ENCODE measurements around the gene NUDT1.

NUDT1 gene

GRCh38 chr7:2199528-2199927 lies 42.5 kb upstream of the NUDT1 start:
- Histone ChIP-seq H3K36me3 (ENCODE audit: control insufficient read depth, insufficient read depth, low read length) (peaks cover 63% of the 10 kb centered on the region), H3K9me3 (ENCODE audit: control insufficient read depth, low read length) (peaks cover 7% of the 10 kb centered on the region), H3K27ac (ENCODE audit: low read depth, low read length, severe bottlenecking) (no peak overlapping the region), H3K4me3 (ENCODE audit: extremely low read depth, insufficient read depth, low read length, poor library complexity, severe bottlenecking) (no peak overlapping the region), H3K4me1 (ENCODE audit: control insufficient read depth, insufficient read depth, low read length, poor library complexity, severe bottlenecking) (peaks cover 11% of the 10 kb centered on the region)
- 88 to 94% methylated on average over 16 of the region's 16 CpGs for WGBS, 2 experiments (ENCODE audit: insufficient coverage in 2 of 2)

GRCh38 chr7:2199956-2200583 lies 42.0 kb upstream of the NUDT1 start:
- H3K9me3 ChIP-seq (ENCODE audit: control insufficient read depth, low read length) = peaks cover 7% of the 10 kb centered on the region
- peaks cover 14% of the 10 kb centered on the region for H3K4me1 ChIP-seq (ENCODE audit: control insufficient read depth, insufficient read depth, low read length, poor library complexity, severe bottlenecking)
- H3K27ac ChIP-seq (ENCODE audit: low read depth, low read length, severe bottlenecking) = no peak overlapping the region
- peaks cover 62% of the 10 kb centered on the region for H3K36me3 ChIP-seq (ENCODE audit: control insufficient read depth, insufficient read depth, low read length)
- WGBS, 2 experiments (ENCODE audit: insufficient coverage in 2 of 2) = 92 to 97% methylated on average over 15 to 18 of the region's 25 CpGs
- no peak overlapping the region for H3K4me3 ChIP-seq (ENCODE audit: extremely low read depth, insufficient read depth, low read length, poor library complexity, severe bottlenecking)

- peaks cover 16% of the 10 kb centered on the region for H3K4me1 ChIP-seq (ENCODE audit: control insufficient read depth, insufficient read depth, low read length, poor library complexity, severe bottlenecking)
- 98% methylated on average over 18 of the region's 18 CpGs for WGBS, 2 experiments (ENCODE audit: insufficient coverage in 2 of 2)
- peaks cover 57% of the 10 kb centered on the region for H3K36me3 ChIP-seq (ENCODE audit: control insufficient read depth, insufficient read depth, low read length)
- H3K9me3 ChIP-seq (ENCODE audit: control insufficient read depth, low read length) = peaks cover 2% of the 10 kb centered on the region
- no peak overlapping the region for H3K4me3 ChIP-seq (ENCODE audit: extremely low read depth, insufficient read depth, low read length, poor library complexity, severe bottlenecking)
- no peak overlapping the region for H3K27ac ChIP-seq (ENCODE audit: low read depth, low read length, severe bottlenecking)
Measured at GRCh38 chr7:2200584-2200980, 41.4 kb upstream of the NUDT1 start.

GRCh38 chr7:2201128-2201527 lies 40.9 kb upstream of the NUDT1 start:
- peaks cover 52% of the 10 kb centered on the region for H3K36me3 ChIP-seq (ENCODE audit: control insufficient read depth, insufficient read depth, low read length)

GRCh38 chr7:2201686-2202360 lies 40.2 kb upstream of the NUDT1 start:
- Histone ChIP-seq H3K27ac (ENCODE audit: low read depth, low read length, severe bottlenecking) (no peak overlapping the region), H3K4me3 (ENCODE audit: extremely low read depth, insufficient read depth, low read length, poor library complexity, severe bottlenecking) (no peak overlapping the region), H3K36me3 (ENCODE audit: control insufficient read depth, insufficient read depth, low read length) (peaks cover 50% of the 10 kb centered on the region), H3K4me1 (ENCODE audit: control insufficient read depth, insufficient read depth, low read length, poor library complexity, severe bottlenecking) (peaks cover 16% of the 10 kb centered on the region), H3K9me3 (ENCODE audit: control insufficient read depth, low read length) (no peaks in the 10 kb centered on the region)
- WGBS, 2 experiments (ENCODE audit: insufficient coverage in 2 of 2) = 91 to 95% methylated on average over 21 to 31 of the region's 31 CpGs

More at GRCh38 chr7:2201128-2201527, 40.9 kb upstream of the NUDT1 start:
- Histone ChIP-seq H3K9me3 (ENCODE audit: control insufficient read depth, low read length) (no peaks in the 10 kb centered on the region), H3K4me3 (ENCODE audit: extremely low read depth, insufficient read depth, low read length, poor library complexity, severe bottlenecking) (no peak overlapping the region), H3K27ac (ENCODE audit: low read depth, low read length, severe bottlenecking) (no peak overlapping the region), H3K4me1 (ENCODE audit: control insufficient read depth, insufficient read depth, low read length, poor library complexity, severe bottlenecking) (peaks cover 16% of the 10 kb centered on the region)
- WGBS, 2 experiments (ENCODE audit: insufficient coverage in 2 of 2) = 97 to 98% methylated on average over 6 to 7 of the region's 10 CpGs

- 91 to 94% methylated on average over 14 of the region's 14 CpGs for WGBS, 2 experiments (ENCODE audit: insufficient coverage in 2 of 2)
Measured at GRCh38 chr7:2202361-2202761, 39.7 kb upstream of the NUDT1 start.

GRCh38 chr7:2202901-2203765 lies 38.9 kb upstream of the NUDT1 start:
- Histone ChIP-seq H3K36me3 (ENCODE audit: control insufficient read depth, insufficient read depth, low read length) (peaks cover 50% of the 10 kb centered on the region), H3K4me1 (ENCODE audit: control insufficient read depth, insufficient read depth, low read length, poor library complexity, severe bottlenecking) (peaks cover 16% of the 10 kb centered on the region), H3K9me3 (ENCODE audit: control insufficient read depth, low read length) (no peaks in the 10 kb centered on the region), H3K4me3 (ENCODE audit: extremely low read depth, insufficient read depth, low read length, poor library complexity, severe bottlenecking) (no peak overlapping the region), H3K27ac (ENCODE audit: low read depth, low read length, severe bottlenecking) (peak overlapping the region; percentile 36)
- 92 to 93% methylated on average over 11 to 13 of the region's 20 CpGs for WGBS, 2 experiments (ENCODE audit: insufficient coverage in 2 of 2)

More at GRCh38 chr7:2202361-2202761, 39.7 kb upstream of the NUDT1 start:
- H3K4me3 ChIP-seq (ENCODE audit: extremely low read depth, insufficient read depth, low read length, poor library complexity, severe bottlenecking) = no peak overlapping the region
- peaks cover 16% of the 10 kb centered on the region for H3K4me1 ChIP-seq (ENCODE audit: control insufficient read depth, insufficient read depth, low read length, poor library complexity, severe bottlenecking)
- H3K36me3 ChIP-seq (ENCODE audit: control insufficient read depth, insufficient read depth, low read length) = peaks cover 48% of the 10 kb centered on the region
- H3K9me3 ChIP-seq (ENCODE audit: control insufficient read depth, low read length) = no peaks in the 10 kb centered on the region
- H3K27ac ChIP-seq (ENCODE audit: low read depth, low read length, severe bottlenecking) = no peak overlapping the region

GRCh38 chr7:2203766-2204300 lies 38.2 kb upstream of the NUDT1 start:
- WGBS, 2 experiments (ENCODE audit: insufficient coverage in 2 of 2) = 88 to 90% methylated on average over 11 to 12 of the region's 13 CpGs
- Histone ChIP-seq H3K36me3 (ENCODE audit: control insufficient read depth, insufficient read depth, low read length) (peaks cover 54% of the 10 kb centered on the region), H3K27ac (ENCODE audit: low read depth, low read length, severe bottlenecking) (peak overlapping the region; percentile 36), H3K9me3 (ENCODE audit: control insufficient read depth, low read length) (no peaks in the 10 kb centered on the region), H3K4me1 (ENCODE audit: control insufficient read depth, insufficient read depth, low read length, poor library complexity, severe bottlenecking) (peaks cover 16% of the 10 kb centered on the region), H3K4me3 (ENCODE audit: extremely low read depth, insufficient read depth, low read length, poor library complexity, severe bottlenecking) (no peak overlapping the region)

- peaks cover 53% of the 10 kb centered on the region for H3K36me3 ChIP-seq (ENCODE audit: control insufficient read depth, insufficient read depth, low read length)
- no peak overlapping the region for H3K4me3 ChIP-seq (ENCODE audit: extremely low read depth, insufficient read depth, low read length, poor library complexity, severe bottlenecking)
- 95 to 99% methylated on average over 10 of the region's 11 CpGs for WGBS, 2 experiments (ENCODE audit: insufficient coverage in 2 of 2)
- H3K27ac ChIP-seq (ENCODE audit: low read depth, low read length, severe bottlenecking) = no peak overlapping the region
- no peaks in the 10 kb centered on the region for H3K9me3 ChIP-seq (ENCODE audit: control insufficient read depth, low read length)
- peaks cover 16% of the 10 kb centered on the region for H3K4me1 ChIP-seq (ENCODE audit: control insufficient read depth, insufficient read depth, low read length, poor library complexity, severe bottlenecking)
Measured at GRCh38 chr7:2204446-2204845, 37.6 kb upstream of the NUDT1 start.

GRCh38 chr7:2205036-2205780 lies 36.8 kb upstream of the NUDT1 start:
- peaks cover 46% of the 10 kb centered on the region for H3K36me3 ChIP-seq (ENCODE audit: control insufficient read depth, insufficient read depth, low read length)
- WGBS, 2 experiments (ENCODE audit: insufficient coverage in 2 of 2) = 92 to 94% methylated on average over 16 of the region's 16 CpGs
- peaks cover 16% of the 10 kb centered on the region for H3K4me1 ChIP-seq (ENCODE audit: control insufficient read depth, insufficient read depth, low read length, poor library complexity, severe bottlenecking)
- no peaks in the 10 kb centered on the region for H3K9me3 ChIP-seq (ENCODE audit: control insufficient read depth, low read length)
- no peak overlapping the region for H3K27ac ChIP-seq (ENCODE audit: low read depth, low read length, severe bottlenecking)
- no peak overlapping the region for H3K4me3 ChIP-seq (ENCODE audit: extremely low read depth, insufficient read depth, low read length, poor library complexity, severe bottlenecking)
